Measurements from ENCODE around the gene RINL.
A peak's percentile ranks its signal among the peaks of the same experiment; 100 is the strongest.
"Not testable (repeated sequence)": the region's sequence is repeated elsewhere in the genome, so short reads cannot be mapped to it uniquely, and the experiment has no call there.

Gene RINL

GRCh38 chr19:38878575-38879399, 712 bp upstream of the RINL start:
- peaks cover 9% of the 10 kb centered on the region for H3K4me1 ChIP-seq (ENCODE audit: control insufficient read depth, insufficient read depth, low read length)
- H3K4me3 ChIP-seq (ENCODE audit: insufficient read depth, low read depth, low read length), result no peak overlapping the region
- 90% methylated on average over 16 of the region's 16 CpGs for WGBS, 2 experiments
- no peak overlapping the region for H3K27ac ChIP-seq (ENCODE audit: insufficient read depth, low read depth, low read length, poor library complexity, severe bottlenecking)
- H3K27me3 ChIP-seq (ENCODE audit: control insufficient read depth, insufficient read depth, low read length, poor library complexity, severe bottlenecking), result no peaks in the 10 kb centered on the region
- H3K36me3 ChIP-seq (ENCODE audit: control insufficient read depth, insufficient read depth, low read length), result no peaks in the 10 kb centered on the region
- H3K9me3 ChIP-seq (ENCODE audit: control insufficient read depth, low read length), result no peaks in the 10 kb centered on the region

GRCh38 chr19:38875656-38876395, 2.2 kb downstream of the RINL start:
- 84 to 87% methylated on average over 5 to 6 of the region's 6 CpGs for WGBS, 2 experiments
- Histone ChIP-seq H3K36me3 (ENCODE audit: control insufficient read depth, insufficient read depth, low read length) (no peaks in the 10 kb centered on the region), H3K27me3 (ENCODE audit: control insufficient read depth, insufficient read depth, low read length, poor library complexity, severe bottlenecking) (peaks cover under 1% of the 10 kb centered on the region), H3K27ac (ENCODE audit: insufficient read depth, low read depth, low read length, poor library complexity, severe bottlenecking) (no peak overlapping the region), H3K4me3 (ENCODE audit: insufficient read depth, low read depth, low read length) (no peak overlapping the region), H3K9me3 (ENCODE audit: control insufficient read depth, low read length) (no peaks in the 10 kb centered on the region), H3K4me1 (ENCODE audit: control insufficient read depth, insufficient read depth, low read length) (peaks cover 9% of the 10 kb centered on the region)

GRCh38 chr19:38873400-38873799, 4.7 kb downstream of the RINL start:
- peaks cover 16% of the 10 kb centered on the region for H3K27me3 ChIP-seq (ENCODE audit: control insufficient read depth, insufficient read depth, low read length, poor library complexity, severe bottlenecking)
- not testable (repeated sequence) for H3K27ac ChIP-seq (ENCODE audit: insufficient read depth, low read depth, low read length, poor library complexity, severe bottlenecking); H3K4me3 ChIP-seq (ENCODE audit: insufficient read depth, low read depth, low read length); H3K9me3 ChIP-seq (ENCODE audit: control insufficient read depth, low read length); H3K36me3 ChIP-seq (ENCODE audit: control insufficient read depth, insufficient read depth, low read length); H3K4me1 ChIP-seq (ENCODE audit: control insufficient read depth, insufficient read depth, low read length)
- 94% methylated on average over 10 of the region's 10 CpGs for WGBS, 2 experiments

GRCh38 chr19:38870612-38871011, 7.5 kb downstream of the RINL start:
- Histone ChIP-seq H3K9me3 (ENCODE audit: control insufficient read depth, low read length) (no peaks in the 10 kb centered on the region), H3K27ac (ENCODE audit: insufficient read depth, low read depth, low read length, poor library complexity, severe bottlenecking) (no peak overlapping the region), H3K27me3 (ENCODE audit: control insufficient read depth, insufficient read depth, low read length, poor library complexity, severe bottlenecking) (peaks cover 16% of the 10 kb centered on the region), H3K4me3 (ENCODE audit: insufficient read depth, low read depth, low read length) (no peak overlapping the region), H3K4me1 (ENCODE audit: control insufficient read depth, insufficient read depth, low read length) (no peaks in the 10 kb centered on the region), H3K36me3 (ENCODE audit: control insufficient read depth, insufficient read depth, low read length) (no peaks in the 10 kb centered on the region)
- 92 to 93% methylated on average over 19 of the region's 19 CpGs for WGBS, 2 experiments

GRCh38 chr19:38869836-38870607, 8.1 kb downstream of the RINL start:
- Histone ChIP-seq H3K4me1 (ENCODE audit: control insufficient read depth, insufficient read depth, low read length) (no peaks in the 10 kb centered on the region), H3K27me3 (ENCODE audit: control insufficient read depth, insufficient read depth, low read length, poor library complexity, severe bottlenecking) (peaks cover 16% of the 10 kb centered on the region), H3K27ac (ENCODE audit: insufficient read depth, low read depth, low read length, poor library complexity, severe bottlenecking) (no peak overlapping the region), H3K36me3 (ENCODE audit: control insufficient read depth, insufficient read depth, low read length) (no peaks in the 10 kb centered on the region), H3K9me3 (ENCODE audit: control insufficient read depth, low read length) (no peaks in the 10 kb centered on the region), H3K4me3 (ENCODE audit: insufficient read depth, low read depth, low read length) (peak overlapping the region; percentile 14)
- WGBS, 2 experiments, result 30 to 32% methylated on average over 62 of the region's 62 CpGs

GRCh38 chr19:38869160-38869835, 8.8 kb downstream of the RINL start:
- Histone ChIP-seq H3K4me3 (ENCODE audit: insufficient read depth, low read depth, low read length) (peak overlapping the region; percentile 14), H3K4me1 (ENCODE audit: control insufficient read depth, insufficient read depth, low read length) (no peaks in the 10 kb centered on the region), H3K27me3 (ENCODE audit: control insufficient read depth, insufficient read depth, low read length, poor library complexity, severe bottlenecking) (peaks cover 16% of the 10 kb centered on the region), H3K27ac (ENCODE audit: insufficient read depth, low read depth, low read length, poor library complexity, severe bottlenecking) (no peak overlapping the region), H3K9me3 (ENCODE audit: control insufficient read depth, low read length) (no peaks in the 10 kb centered on the region), H3K36me3 (ENCODE audit: control insufficient read depth, insufficient read depth, low read length) (no peaks in the 10 kb centered on the region)
- WGBS, 2 experiments, result 66% methylated on average over 34 of the region's 34 CpGs

GRCh38 chr19:38868551-38868950, 9.5 kb downstream of the RINL start:
- Histone ChIP-seq H3K4me3 (ENCODE audit: insufficient read depth, low read depth, low read length) (no peak overlapping the region), H3K9me3 (ENCODE audit: control insufficient read depth, low read length) (no peaks in the 10 kb centered on the region), H3K36me3 (ENCODE audit: control insufficient read depth, insufficient read depth, low read length) (no peaks in the 10 kb centered on the region), H3K27ac (ENCODE audit: insufficient read depth, low read depth, low read length, poor library complexity, severe bottlenecking) (no peak overlapping the region), H3K4me1 (ENCODE audit: control insufficient read depth, insufficient read depth, low read length) (no peaks in the 10 kb centered on the region), H3K27me3 (ENCODE audit: control insufficient read depth, insufficient read depth, low read length, poor library complexity, severe bottlenecking) (peaks cover 16% of the 10 kb centered on the region)
- 88 to 91% methylated on average over 6 of the region's 6 CpGs for WGBS, 2 experiments

- no peak overlapping the region for H3K4me3 ChIP-seq (ENCODE audit: insufficient read depth, low read depth, low read length)
- H3K36me3 ChIP-seq (ENCODE audit: control insufficient read depth, insufficient read depth, low read length), result no peaks in the 10 kb centered on the region
- no peak overlapping the region for H3K27ac ChIP-seq (ENCODE audit: insufficient read depth, low read depth, low read length, poor library complexity, severe bottlenecking)
- H3K27me3 ChIP-seq (ENCODE audit: control insufficient read depth, insufficient read depth, low read length, poor library complexity, severe bottlenecking), result peaks cover 16% of the 10 kb centered on the region
- H3K9me3 ChIP-seq (ENCODE audit: control insufficient read depth, low read length), result no peaks in the 10 kb centered on the region
- 92 to 96% methylated on average over 8 of the region's 10 CpGs for WGBS, 2 experiments
- H3K4me1 ChIP-seq (ENCODE audit: control insufficient read depth, insufficient read depth, low read length), result no peaks in the 10 kb centered on the region
These were observed 10.8 kb downstream of the RINL start for GRCh38 chr19:38867171-38867780.

- H3K27ac ChIP-seq (ENCODE audit: insufficient read depth, low read depth, low read length, poor library complexity, severe bottlenecking), result no peak overlapping the region
- 93% methylated on average over 10 of the region's 10 CpGs for WGBS, 2 experiments
- no peaks in the 10 kb centered on the region for H3K36me3 ChIP-seq (ENCODE audit: control insufficient read depth, insufficient read depth, low read length)
- H3K4me3 ChIP-seq (ENCODE audit: insufficient read depth, low read depth, low read length), result no peak overlapping the region
- no peaks in the 10 kb centered on the region for H3K9me3 ChIP-seq (ENCODE audit: control insufficient read depth, low read length)
- no peaks in the 10 kb centered on the region for H3K4me1 ChIP-seq (ENCODE audit: control insufficient read depth, insufficient read depth, low read length)
- H3K27me3 ChIP-seq (ENCODE audit: control insufficient read depth, insufficient read depth, low read length, poor library complexity, severe bottlenecking), result no peaks in the 10 kb centered on the region
These were observed 15.6 kb downstream of the RINL start for GRCh38 chr19:38862321-38863059.

All from ectodermal cell (in vitro differentiated cells).